Measurements from ENCODE around the gene LAMTOR2. TPM values are rescaled to one million over a fixed set of nuclear protein-coding genes. Genes with fewer than 3 reads are reported as not detected.
"Not testable (repeated sequence)": the region's sequence is repeated elsewhere in the genome, so short reads cannot be mapped to it uniquely, and the experiment has no call there.

LAMTOR2 gene
- total RNA-seq, 2 donors from 2014 or later = 84.4 to 101 TPM

DNA sequence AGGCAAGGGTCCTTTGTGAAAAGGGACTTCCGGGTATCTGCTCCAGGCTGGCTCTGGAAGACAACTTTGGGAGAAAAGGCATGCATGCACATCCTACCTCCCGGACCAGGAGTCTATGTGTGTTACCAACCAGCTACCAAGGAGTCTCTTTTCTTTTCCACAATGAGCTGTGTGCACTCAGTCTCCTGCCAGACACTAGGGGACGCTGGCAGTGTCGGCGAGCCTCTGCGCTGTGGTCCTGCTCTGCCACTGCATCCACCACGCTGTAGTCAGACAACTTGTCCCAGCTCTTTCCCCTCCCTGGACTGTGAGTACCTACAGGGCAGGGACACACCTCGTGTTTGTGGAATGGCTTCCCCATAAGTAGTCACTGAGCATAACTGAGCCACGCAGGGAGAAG, 28.7 kb upstream of the LAMTOR2 start:
- no peaks in the 10 kb centered on the region for H3K36me3 ChIP-seq (ENCODE audit: control insufficient read depth, insufficient read depth, low read length)
- Mint-ChIP-seq H3K4me1 (peaks cover 3% of the 10 kb centered on the region), H3K27me3 (ENCODE audit: insufficient read depth) (peaks cover 14% of the 10 kb centered on the region), H3K36me3 (ENCODE audit: low read depth) (no peaks in the 10 kb centered on the region), H3K4me3 (no peak overlapping the region), H3K27ac (no peak overlapping the region), H3K9me3 (no peaks in the 10 kb centered on the region)
- H3K9me3 ChIP-seq (ENCODE audit: control insufficient read depth, low read length) = no peaks in the 10 kb centered on the region
- no peak overlapping the region for H3K27ac ChIP-seq (ENCODE audit: low read depth, low read length)
- H3K4me1 ChIP-seq (ENCODE audit: control insufficient read depth, insufficient read depth, low read length) = no peaks in the 10 kb centered on the region
- peaks cover 4% of the 10 kb centered on the region for H3K27me3 ChIP-seq (ENCODE audit: control insufficient read depth, insufficient read depth, low read length, poor library complexity, severe bottlenecking)
- peak; percentile 91 for DNase-seq
- H3K9ac ChIP-seq (ENCODE audit: extremely low read depth, low read length, poor library complexity, severe bottlenecking) = no peak overlapping the region
- H3K4me3 ChIP-seq (ENCODE audit: low read length) = no peak overlapping the region
- 22 to 24% methylated on average over 9 of the region's 9 CpGs for WGBS, 2 experiments (ENCODE audit: insufficient coverage in 1 of 2, insufficient read length in 1 of 2)
- TF ChIP-seq, protein P1, sequence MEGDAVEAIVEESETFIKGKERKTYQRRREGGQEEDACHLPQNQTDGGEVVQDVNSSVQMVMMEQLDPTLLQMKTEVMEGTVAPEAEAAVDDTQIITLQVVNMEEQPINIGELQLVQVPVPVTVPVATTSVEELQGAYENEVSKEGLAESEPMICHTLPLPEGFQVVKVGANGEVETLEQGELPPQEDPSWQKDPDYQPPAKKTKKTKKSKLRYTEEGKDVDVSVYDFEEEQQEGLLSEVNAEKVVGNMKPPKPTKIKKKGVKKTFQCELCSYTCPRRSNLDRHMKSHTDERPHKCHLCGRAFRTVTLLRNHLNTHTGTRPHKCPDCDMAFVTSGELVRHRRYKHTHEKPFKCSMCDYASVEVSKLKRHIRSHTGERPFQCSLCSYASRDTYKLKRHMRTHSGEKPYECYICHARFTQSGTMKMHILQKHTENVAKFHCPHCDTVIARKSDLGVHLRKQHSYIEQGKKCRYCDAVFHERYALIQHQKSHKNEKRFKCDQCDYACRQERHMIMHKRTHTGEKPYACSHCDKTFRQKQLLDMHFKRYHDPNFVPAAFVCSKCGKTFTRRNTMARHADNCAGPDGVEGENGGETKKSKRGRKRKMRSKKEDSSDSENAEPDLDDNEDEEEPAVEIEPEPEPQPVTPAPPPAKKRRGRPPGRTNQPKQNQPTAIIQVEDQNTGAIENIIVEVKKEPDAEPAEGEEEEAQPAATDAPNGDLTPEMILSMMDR (conservative IDR thresholded peaks at IDR 0.05) = peak; percentile 87

DNA sequence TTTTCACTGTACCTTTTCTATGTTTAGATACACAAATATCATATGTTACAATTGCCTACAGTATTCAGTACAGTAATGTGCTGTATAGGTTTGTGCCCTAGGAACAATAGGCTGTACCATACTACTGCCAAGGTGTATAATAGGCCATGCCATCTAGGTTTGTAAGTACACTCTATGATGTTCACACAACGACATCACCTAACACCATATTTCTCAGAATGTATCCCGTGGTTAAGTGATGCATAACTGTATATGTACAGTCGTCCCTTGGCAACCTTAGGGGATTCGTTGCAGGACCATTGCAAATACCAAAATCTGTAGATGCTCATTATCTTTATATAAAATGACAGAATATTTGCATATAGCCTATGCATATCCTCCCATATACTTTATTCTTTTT, 28.0 kb upstream of the LAMTOR2 start:
- Mint-ChIP-seq H3K36me3 (ENCODE audit: low read depth) (no peaks in the 10 kb centered on the region), H3K4me3 (no peak overlapping the region), H3K27ac (no peak overlapping the region), H3K4me1 (peaks cover 3% of the 10 kb centered on the region), H3K9me3 (no peaks in the 10 kb centered on the region), H3K27me3 (ENCODE audit: insufficient read depth) (peaks cover 14% of the 10 kb centered on the region)
- TF ChIP-seq, protein P1 (conservative IDR thresholded peaks at IDR 0.05) = no peak
- Histone ChIP-seq H3K27me3 (ENCODE audit: control insufficient read depth, insufficient read depth, low read length, poor library complexity, severe bottlenecking) (peaks cover 4% of the 10 kb centered on the region), H3K9ac (ENCODE audit: extremely low read depth, low read length, poor library complexity, severe bottlenecking) (no peak overlapping the region), H3K36me3 (ENCODE audit: control insufficient read depth, insufficient read depth, low read length) (no peaks in the 10 kb centered on the region), H3K4me3 (ENCODE audit: low read length) (no peak overlapping the region), H3K9me3 (ENCODE audit: control insufficient read depth, low read length) (no peaks in the 10 kb centered on the region), H3K4me1 (ENCODE audit: control insufficient read depth, insufficient read depth, low read length) (no peaks in the 10 kb centered on the region), H3K27ac (ENCODE audit: low read depth, low read length) (no peak overlapping the region)
- 83 to 96% methylated on average over 1 to 3 of the region's 4 CpGs for WGBS, 2 experiments (ENCODE audit: insufficient coverage in 1 of 2, insufficient read length in 1 of 2)
- DNase-seq = no peak

DNA sequence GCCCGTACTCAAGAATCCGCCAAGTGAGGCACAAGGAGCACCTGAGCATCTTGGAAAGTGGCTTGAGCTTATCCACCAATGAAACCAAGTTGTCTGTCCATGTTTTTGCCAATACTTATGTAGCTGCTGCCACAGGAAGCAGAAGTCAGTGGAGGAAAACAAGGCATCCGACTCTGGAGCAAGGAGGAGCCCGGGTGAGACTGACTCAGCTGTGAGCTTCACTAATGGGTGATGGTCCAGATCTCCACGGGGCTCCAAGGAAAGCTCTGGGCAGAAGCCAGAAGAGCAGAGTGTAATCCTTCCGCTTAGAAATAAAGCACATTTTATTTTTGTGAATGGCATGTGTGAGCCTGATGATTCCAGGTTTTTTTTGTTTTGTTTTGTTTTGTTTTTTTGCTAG, 21.6 kb upstream of the LAMTOR2 start:
- Mint-ChIP-seq H3K4me3 (no peak overlapping the region), H3K4me1 (no peaks in the 10 kb centered on the region), H3K9me3 (no peaks in the 10 kb centered on the region), H3K27ac (no peak overlapping the region), H3K36me3 (ENCODE audit: low read depth) (peaks cover 18% of the 10 kb centered on the region), H3K27me3 (ENCODE audit: insufficient read depth) (no peaks in the 10 kb centered on the region)
- no peak overlapping the region for H3K27ac ChIP-seq (ENCODE audit: low read depth, low read length)
- H3K36me3 ChIP-seq (ENCODE audit: control insufficient read depth, insufficient read depth, low read length) = peaks cover 16% of the 10 kb centered on the region
- TF ChIP-seq, protein P1 (conservative IDR thresholded peaks at IDR 0.05) = no peak
- no peak for DNase-seq
- H3K9ac ChIP-seq (ENCODE audit: extremely low read depth, low read length, poor library complexity, severe bottlenecking) = no peak overlapping the region
- no peaks in the 10 kb centered on the region for H3K9me3 ChIP-seq (ENCODE audit: control insufficient read depth, low read length)
- no peaks in the 10 kb centered on the region for H3K4me1 ChIP-seq (ENCODE audit: control insufficient read depth, insufficient read depth, low read length)
- H3K4me3 ChIP-seq (ENCODE audit: low read length) = no peak overlapping the region
- WGBS, 2 experiments (ENCODE audit: insufficient coverage in 1 of 2, insufficient read length in 1 of 2) = 92 to 96% methylated on average over 5 to 6 of the region's 6 CpGs
- no peaks in the 10 kb centered on the region for H3K27me3 ChIP-seq (ENCODE audit: control insufficient read depth, insufficient read depth, low read length, poor library complexity, severe bottlenecking)

DNA sequence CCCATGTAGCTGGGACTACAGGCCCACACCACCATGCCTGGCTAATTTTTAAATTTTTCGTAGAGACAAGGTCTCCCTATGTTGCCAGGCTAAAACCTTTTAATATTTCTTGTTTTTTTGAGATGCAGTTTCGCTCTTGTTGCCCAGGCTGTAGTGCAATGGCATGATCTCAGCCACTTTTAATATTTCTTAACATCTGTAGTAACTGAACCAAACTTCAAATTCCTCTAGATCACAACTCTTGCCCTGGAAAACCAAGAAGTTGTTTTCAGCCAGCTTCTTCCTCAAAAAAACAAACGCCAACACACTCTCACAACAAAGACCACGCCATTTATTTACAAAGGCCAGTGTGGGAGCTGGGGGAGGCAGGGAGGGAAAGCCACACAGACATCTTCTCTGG, 19.6 kb upstream of the LAMTOR2 start:
- not testable (repeated sequence) for H3K4me3 ChIP-seq (ENCODE audit: low read length); H3K4me1 Mint-ChIP-seq; H3K9ac ChIP-seq (ENCODE audit: extremely low read depth, low read length, poor library complexity, severe bottlenecking); H3K9me3 ChIP-seq (ENCODE audit: control insufficient read depth, low read length); H3K27ac ChIP-seq (ENCODE audit: low read depth, low read length); H3K27me3 ChIP-seq (ENCODE audit: control insufficient read depth, insufficient read depth, low read length, poor library complexity, severe bottlenecking); DNase-seq; H3K27me3 Mint-ChIP-seq (ENCODE audit: insufficient read depth); H3K9me3 Mint-ChIP-seq; H3K4me3 Mint-ChIP-seq; H3K4me1 ChIP-seq (ENCODE audit: control insufficient read depth, insufficient read depth, low read length)
- Mint-ChIP-seq H3K36me3 (ENCODE audit: low read depth) (peaks cover 30% of the 10 kb centered on the region), H3K27ac (peak overlapping the region; percentile 5)
- H3K36me3 ChIP-seq (ENCODE audit: control insufficient read depth, insufficient read depth, low read length) = peaks cover 23% of the 10 kb centered on the region
- WGBS, 2 experiments (ENCODE audit: insufficient coverage in 1 of 2, insufficient read length in 1 of 2) = 94 to 96% methylated on average over 2 to 3 of the region's 4 CpGs

Data from endodermal cell (in vitro differentiated cells).